CD14-positive monocyte (primary cell): Measurements from ENCODE around the gene CROCC. TPM values are rescaled to one million over a fixed set of nuclear protein-coding genes. Genes with fewer than 3 reads are reported as not detected.

Experiments used
- DNase-seq, 3 donors: peaks; one replicate each; pipeline ENCODE4 v3.0.0-alpha.2; 2011 to 2022
- H2AFZ ChIP-seq: 2 replicates; pipeline ENCODE4 v1.6.0; 2012; ENCODE audit warnings: mild to moderate bottlenecking, low read depth, low read length, inconsistent platforms; ENCODE audit not compliant: insufficient read depth, poor library complexity, severe bottlenecking
- H3K27ac ChIP-seq, 2 donors: 1 replicate in 1 of 2; 2 replicates in 1 of 2; pipeline ENCODE4 v1.5.1; 2012 to 2013; ENCODE audit warnings: low read length in 2 of 2, control low read depth in 1 of 2, inconsistent platforms in 1 of 2, low read depth in 1 of 2, mild to moderate bottlenecking in 1 of 2
- H3K27me3 ChIP-seq, 2 donors: one replicate each; pipeline versions ENCODE4 v1.6.0 to v1.6.1; 2011 to 2013; ENCODE audit warnings: low read length in 2 of 2; ENCODE audit not compliant: control insufficient read depth in 2 of 2, insufficient read depth in 2 of 2
- H3K36me3 ChIP-seq, 2 donors: replicated peaks in 1 of 2; 1 replicate in 1 of 2; 2 replicates in 1 of 2; pipeline versions ENCODE4 v1.5.1 to v1.6.1; 2012 to 2013; ENCODE audit warnings: low read length in 2 of 2, control low read depth in 1 of 2, inconsistent platforms in 1 of 2, mild to moderate bottlenecking in 1 of 2; ENCODE audit not compliant: insufficient read depth in 2 of 2, control insufficient read depth in 1 of 2
- H3K4me1 ChIP-seq, 2 donors: 1 replicate in 1 of 2; 2 replicates in 1 of 2; pipeline versions ENCODE4 v1.5.1 to v1.6.1; 2012 to 2013; ENCODE audit warnings: low read length in 2 of 2, control low read depth in 1 of 2, inconsistent platforms in 1 of 2, mild to moderate bottlenecking in 1 of 2, moderate library complexity in 1 of 2; ENCODE audit not compliant: insufficient read depth in 2 of 2, control insufficient read depth in 1 of 2
- H3K4me2 ChIP-seq: replicated peaks from 2 replicates; pipeline ENCODE3; 2012; ENCODE audit warnings: low read length, moderate library complexity, mild to moderate bottlenecking; ENCODE audit not compliant: poor library complexity, severe bottlenecking; ENCODE audit errors: extremely low read depth
- H3K4me3 ChIP-seq, 3 experiments: fragments of 200-600 bp in 1 of 3; sonication (generic) in 1 of 3; replicated peaks in 1 of 3; 1 replicate in 2 of 3; 2 replicates in 1 of 3; pipeline ENCODE4 v1.5.1; 2011 to 2013; ENCODE audit warnings: low read length in 3 of 3, mild to moderate bottlenecking in 3 of 3, control low read depth in 2 of 3, low read depth in 2 of 3, inconsistent platforms in 1 of 3, moderate library complexity in 1 of 3
- H3K79me2 ChIP-seq: 2 replicates; pipeline ENCODE4 v1.6.0; 2012; ENCODE audit warnings: mild to moderate bottlenecking, control low read depth, inconsistent platforms, low read length, moderate library complexity; ENCODE audit not compliant: insufficient read depth
- H3K9ac ChIP-seq: 2 replicates; pipeline ENCODE4 v1.6.0; 2017; ENCODE audit warnings: low read length, mild to moderate bottlenecking; ENCODE audit not compliant: insufficient read depth, poor library complexity, severe bottlenecking
- H3K9me3 ChIP-seq, 2 donors: replicated peaks in 1 of 2; 1 replicate in 1 of 2; 2 replicates in 1 of 2; pipeline versions ENCODE4 v1.5.1 to v1.6.1; 2012 to 2013; ENCODE audit warnings: low read length in 2 of 2, control low read depth in 1 of 2; ENCODE audit not compliant: control insufficient read depth in 1 of 2, insufficient read depth in 1 of 2
- H4K20me1 ChIP-seq: 2 replicates; pipeline ENCODE4 v1.6.0; 2012; ENCODE audit warnings: mild to moderate bottlenecking, low read length, control low read depth, moderate library complexity; ENCODE audit not compliant: insufficient read depth
- H3K27ac Mint-ChIP-seq, 7 donors: one replicate each; pipeline ENCODE4 v1.8.0; 2020; ENCODE audit warnings: mild to moderate bottlenecking in 7 of 7, mixed read lengths in 7 of 7, moderate library complexity in 6 of 7, inconsistent platforms in 2 of 7
- H3K27me3 Mint-ChIP-seq, 3 donors: one replicate each; pipeline ENCODE4 v1.8.0; 2021 to 2022; ENCODE audit warnings: low read depth in 3 of 3, mild to moderate bottlenecking in 3 of 3, mixed read lengths in 3 of 3, moderate library complexity in 3 of 3, inconsistent platforms in 1 of 3
- H3K36me3 Mint-ChIP-seq, 2 donors: one replicate each; pipeline ENCODE4 v1.8.0; 2020; ENCODE audit warnings: mixed read lengths in 2 of 2, inconsistent platforms in 1 of 2, mild to moderate bottlenecking in 1 of 2
- H3K4me1 Mint-ChIP-seq: one replicate; pipeline ENCODE4 v1.8.0; 2020; ENCODE audit warnings: mild to moderate bottlenecking, mixed read lengths
- H3K4me3 Mint-ChIP-seq, 2 donors: one replicate each; pipeline ENCODE4 v1.8.0; 2020; ENCODE audit warnings: mild to moderate bottlenecking in 2 of 2, mixed read lengths in 2 of 2, moderate library complexity in 1 of 2
- H3K9me3 Mint-ChIP-seq, 7 donors: one replicate each; pipeline ENCODE4 v1.8.0; 2020 to 2022; ENCODE audit warnings: mixed read lengths in 7 of 7, mild to moderate bottlenecking in 6 of 7, moderate library complexity in 6 of 7, inconsistent platforms in 2 of 7
- CTCF ChIP-seq: fragments of 200-600 bp; IDR thresholded peaks from one replicate; pipeline ENCODE4 v1.8.0; 2022; ENCODE audit warnings: antibody characterized with exemption, mild to moderate bottlenecking
- WGBS: methylation state at CpG from one replicate; pipeline ENCODE4 v1.1.5; 2013; ENCODE audit warnings: missing lambda C conversion rate; ENCODE audit not compliant: insufficient coverage; 5-methylcytosine and 5-hydroxymethylcytosine counted together
- intact Hi-C, 2 donors: fragments of 100-400 bp; cut with micrococcal nuclease; formaldehyde crosslinking; loops; one replicate each; pipeline versions ENCODE4 v1.15.0 to v1.15.1; 2023
- polyA plus RNA-seq, 3 donors: library from polyadenylated mRNA; depleted of rRNA in 1 of 3; unstranded in 2 of 3; stranded (reverse) in 1 of 3; fragments of 300-500 nt in 2 of 3; fragments of >200 nt in 1 of 3; fragmentation: Illumina TruSeq in 2 of 3; gene quantifications; 1 replicate in 2 of 3; 2 replicates in 1 of 3; pipeline ENCODE4 v1.2.3, GENCODE V29; 2012 to 2021

Gene CROCC
- polyA plus RNA-seq, 3 donors, result 0.21 to 46.1 (median 0.69) TPM

- Histone ChIP-seq H3K79me2 (no peaks in the 10 kb centered on the region), H3K4me1 (peaks cover 3 to 10% of the 10 kb centered on the region in 2 donors), H2AFZ (no peak overlapping the region), H3K27ac (no peak overlapping the region), H3K4me3 (no peak overlapping the region), H3K36me3 (no peaks in the 10 kb centered on the region), H3K9ac (no peak overlapping the region), H3K27me3 (peaks cover 9 to 34% of the 10 kb centered on the region in 2 donors), H4K20me1 (no peaks in the 10 kb centered on the region), H3K4me2 (no peak overlapping the region), H3K9me3 (peaks cover 0 to 10% of the 10 kb centered on the region in 2 donors)
- peak overlapping the region in 2 of 7 donors; percentile 48 to 51 for H3K27ac Mint-ChIP-seq
- peaks cover 37 to 43% (median 43%) of the 10 kb centered on the region in 3 donors for H3K27me3 Mint-ChIP-seq
- intact Hi-C loops, result no loop called here
- no peak for DNase-seq
- peaks cover 10% of the 10 kb centered on the region for H3K4me1 Mint-ChIP-seq
- no peak overlapping the region for H3K4me3 Mint-ChIP-seq
- peaks cover 2 to 8% of the 10 kb centered on the region in 2 donors for H3K36me3 Mint-ChIP-seq
- no peak for TF ChIP-seq CTCF
- peaks cover 0 to 9% (median 2%) of the 10 kb centered on the region in 7 donors for H3K9me3 Mint-ChIP-seq
- WGBS, result 100% methylated on average over 5 of the region's 5 CpGs
Measured at GRCh38 chr1:16977377-16977776, 55.6 kb downstream of the CROCC start.

- intact Hi-C loops, result no loop called here
- DNase-seq, result no peak
- Histone ChIP-seq H3K36me3 (no peaks in the 10 kb centered on the region), H3K4me3 (no peak overlapping the region), H3K4me1 (peaks cover 3 to 10% of the 10 kb centered on the region in 2 donors), H3K9ac (no peak overlapping the region), H4K20me1 (no peaks in the 10 kb centered on the region), H3K4me2 (no peak overlapping the region), H3K27me3 (peaks cover 9 to 37% of the 10 kb centered on the region in 2 donors), H3K79me2 (no peaks in the 10 kb centered on the region), H3K27ac (no peak overlapping the region), H2AFZ (no peak overlapping the region), H3K9me3 (peaks cover 0 to 10% of the 10 kb centered on the region in 2 donors)
- H3K4me3 Mint-ChIP-seq, result no peak overlapping the region
- H3K4me1 Mint-ChIP-seq, result peaks cover 10% of the 10 kb centered on the region
- H3K27me3 Mint-ChIP-seq, result peaks cover 43 to 51% (median 46%) of the 10 kb centered on the region in 3 donors
- no peak overlapping the region for H3K27ac Mint-ChIP-seq
- peaks cover 2 to 8% of the 10 kb centered on the region in 2 donors for H3K36me3 Mint-ChIP-seq
- peaks cover 0 to 9% (median 2%) of the 10 kb centered on the region in 7 donors for H3K9me3 Mint-ChIP-seq
- WGBS, result 100% methylated on average over 3 of the region's 4 CpGs
- TF ChIP-seq CTCF, result no peak
Measured at GRCh38 chr1:16978139-16978538, 56.4 kb downstream of the CROCC start.
